Left cardiac atrium (tissue), 4 donors: Measurements from ENCODE around the gene ANGPTL2. TPM values are rescaled to one million over a fixed set of nuclear protein-coding genes. Genes with fewer than 3 reads are reported as not detected.
A peak's percentile ranks its signal among the peaks of the same experiment; 100 is the strongest.

Source experiments
- ATAC-seq, 2 donors: fragments of 200-7000 bp; cut with Tn5 transposase; one replicate each; pipeline ENCODE4 v1.9.1; 2020; ENCODE audit warnings: mild to moderate bottlenecking in 2 of 2, moderate library complexity in 2 of 2
- DNase-seq: peaks from one replicate; pipeline ENCODE4 v3.0.0-alpha.2; 2020
- intact Hi-C, 2 donors: fragments of 100-400 bp; cut with DNase I; formaldehyde crosslinking; loops; one replicate each; pipeline versions ENCODE4 v1.14.1 to v1.15.1; 2022 to 2023
- total RNA-seq, 2 donors: library from RNA; stranded (reverse); fragmentation: NEBNext Ultra II Directional; extraction: Animal tissue kit (Norgen Biotek cat#: 25700); gene quantifications; one replicate each; pipeline ENCODE4 v1.2.1, GENCODE V29; 2021
- donor health status: DM: no; HTN: yes; CAD: no.
- donor health status: DM: no; HTN: yes; CAD: no; lungs with severe emphysema.
- donor health status: DM: yes; HTN: yes; CAD: no.
- donor health status: Dilated cardiomyopathy.

The ANGPTL2 gene
- total RNA-seq, 2 donors from 2014 or later = 51.8 to 63.1 TPM

- DNase-seq (no peak), ATAC-seq (no peak)
- intact Hi-C loops = no loop called here
Measured at GRCh38 chr9:127066060-127066850, 56.2 kb downstream of the ANGPTL2 start.

DNA sequence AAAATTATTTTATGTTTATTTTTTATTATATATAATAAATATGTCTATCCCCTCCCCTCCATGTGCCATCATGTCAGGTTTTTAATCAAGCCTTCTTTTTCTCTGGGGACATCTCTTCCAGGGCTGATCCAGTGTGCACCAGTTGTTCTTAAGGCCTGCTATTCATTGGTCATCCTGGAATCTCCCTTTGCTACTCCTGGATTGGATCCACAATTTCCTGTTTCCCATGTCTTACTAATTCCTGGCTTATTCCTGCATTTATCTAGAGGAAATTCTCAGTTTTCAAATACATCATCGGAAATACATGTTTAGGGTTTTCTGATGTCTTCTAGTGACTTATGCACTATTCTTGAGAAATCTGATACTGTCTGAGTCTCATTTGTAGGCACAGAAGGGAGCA lies 56.8 kb downstream of the ANGPTL2 start:
- no peak for DNase-seq
- intact Hi-C loops = no loop called here
- peak in 1 of 2 donors; percentile 34 for ATAC-seq

GRCh38 chr9:127064335-127064734 lies 58.1 kb downstream of the ANGPTL2 start:
- DNase-seq = no peak
- intact Hi-C loops = no loop called here
- ATAC-seq = no peak

GRCh38 chr9:127061411-127061810 lies 61.0 kb downstream of the ANGPTL2 start:
- DNase-seq (no peak), ATAC-seq (no peak)
- intact Hi-C loops = no loop called here

DNA sequence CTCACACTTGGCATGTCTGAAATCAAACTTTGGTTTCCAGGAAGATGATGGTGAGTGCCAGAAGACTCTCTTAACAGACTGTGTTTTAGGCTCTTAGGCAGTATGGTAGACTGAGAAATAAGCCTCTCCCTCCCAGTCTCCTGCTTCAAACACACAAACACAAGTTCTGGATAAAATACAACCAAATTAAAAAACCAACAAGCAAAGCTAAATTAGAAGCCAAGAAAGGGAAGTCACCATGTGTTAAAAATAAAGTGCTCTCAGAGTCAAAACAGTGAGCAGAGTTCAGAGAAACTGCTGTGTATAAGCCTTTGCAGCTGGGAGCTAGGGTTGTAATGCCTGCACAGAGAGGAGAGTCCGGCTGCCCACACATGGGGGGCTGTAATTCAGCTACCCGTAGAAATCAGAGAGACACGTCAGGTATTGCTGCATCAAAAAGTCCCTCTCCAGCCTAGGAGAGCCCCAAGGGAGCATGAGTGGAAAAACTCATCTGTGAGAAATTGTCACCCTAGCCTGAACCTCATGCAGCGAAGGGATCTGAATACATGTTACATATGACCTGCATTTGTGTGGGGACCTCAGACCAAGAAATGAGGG lies 62.6 kb downstream of the ANGPTL2 start:
- no peak for DNase-seq
- ATAC-seq = peak; percentile 17 to 58
- intact Hi-C loops = no loop called here

DNA sequence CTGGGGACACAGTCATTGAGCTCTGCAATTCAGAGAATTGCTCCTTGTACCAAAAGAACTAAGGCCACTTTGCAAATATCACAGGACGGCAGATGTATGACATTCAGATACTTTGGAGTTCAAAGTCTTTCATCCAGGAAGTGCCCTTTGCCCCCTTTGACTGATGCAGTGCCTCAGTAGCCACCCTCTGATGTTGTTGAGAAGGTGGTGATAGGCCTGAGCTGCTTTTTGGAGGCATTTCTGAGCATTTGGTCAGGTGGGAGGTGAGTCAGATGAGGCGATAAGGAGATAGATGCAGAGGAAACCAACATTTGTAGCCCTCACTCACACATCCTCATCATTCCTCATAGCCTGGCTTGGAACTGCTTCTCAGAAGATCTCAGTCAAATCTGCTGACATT lies 63.4 kb downstream of the ANGPTL2 start:
- intact Hi-C loops = no loop called here
- ATAC-seq = no peak
- no peak for DNase-seq

DNA sequence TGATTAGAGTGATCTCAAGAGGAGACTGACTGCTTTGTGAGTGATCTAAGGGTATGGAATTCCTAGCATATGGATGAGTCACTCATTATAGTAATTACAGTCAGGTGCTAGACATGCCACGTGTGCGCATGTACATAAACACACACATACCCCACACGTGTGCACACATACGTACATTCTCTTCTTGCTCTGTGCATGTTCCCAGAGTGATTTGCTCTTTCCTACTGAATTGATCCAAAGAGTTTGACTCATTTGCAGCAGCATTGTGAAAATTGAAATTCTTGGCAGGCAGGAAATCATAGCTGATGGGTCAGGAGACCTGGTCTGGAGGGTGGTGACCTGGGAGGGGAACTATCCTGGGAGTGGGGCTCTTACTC lies 63.8 kb downstream of the ANGPTL2 start:
- DNase-seq (no peak), ATAC-seq (no peak)
- intact Hi-C loops = no loop called here

GRCh38 chr9:127058011-127058644 lies 64.3 kb downstream of the ANGPTL2 start:
- DNase-seq (no peak), ATAC-seq (peak; percentile 42 to 81)
- intact Hi-C loops = no loop called here

DNA sequence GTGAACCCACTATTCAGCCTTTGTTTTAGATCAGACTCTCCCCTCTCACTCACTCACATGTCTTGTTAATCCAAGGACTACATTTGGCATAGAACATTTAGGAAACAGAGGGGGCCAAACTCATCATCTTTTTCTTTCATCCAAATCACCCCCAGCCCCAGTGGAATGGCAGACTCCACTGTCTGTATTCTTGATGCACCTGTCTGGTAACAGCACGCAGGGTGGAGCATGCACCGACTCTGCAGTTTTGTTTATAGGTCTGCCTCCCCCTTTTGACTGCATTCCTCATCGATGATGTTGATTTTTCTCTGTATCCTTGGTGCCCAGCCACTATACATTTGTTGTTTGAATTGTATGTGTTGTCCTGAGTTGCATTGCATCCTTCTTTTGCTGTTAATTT lies 66.0 kb downstream of the ANGPTL2 start:
- DNase-seq (no peak), ATAC-seq (no peak)
- intact Hi-C loops = no loop called here

GRCh38 chr9:127055745-127056402 lies 66.6 kb downstream of the ANGPTL2 start:
- no peak for ATAC-seq
- no peak for DNase-seq
- intact Hi-C loops = no loop called here

DNA sequence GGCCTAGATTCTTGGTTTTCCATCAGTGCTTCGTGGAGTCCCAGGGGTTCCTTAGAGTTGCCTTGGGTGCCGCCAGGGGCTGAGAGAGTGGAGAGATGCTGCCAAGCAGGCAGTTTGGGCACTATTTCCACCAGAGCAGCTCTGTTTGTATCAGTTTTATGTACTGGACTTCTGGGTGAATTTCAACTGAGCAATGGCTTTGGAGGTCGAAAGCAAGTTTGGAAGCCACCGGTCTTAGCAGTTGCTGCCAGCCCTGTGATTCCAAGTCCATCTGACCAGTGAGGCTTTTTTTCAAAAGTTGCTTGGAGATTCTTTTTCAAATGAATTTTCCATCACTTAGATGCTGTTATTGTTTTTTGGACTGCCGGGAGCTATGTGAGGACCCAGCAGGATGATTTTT lies 68.5 kb downstream of the ANGPTL2 start:
- intact Hi-C loops = no loop called here
- DNase-seq (no peak), ATAC-seq (peak in 1 of 2 donors; percentile 35)

GRCh38 chr9:127053057-127053821 lies 69.2 kb downstream of the ANGPTL2 start:
- ATAC-seq (peak; percentile 13 to 17), DNase-seq (no peak)
- intact Hi-C loops = no loop called here

- intact Hi-C loops = no loop called here
- ATAC-seq (no peak), DNase-seq (no peak)
Measured at GRCh38 chr9:127051881-127052595, 70.4 kb downstream of the ANGPTL2 start.

GRCh38 chr9:127050591-127051001 lies 71.8 kb downstream of the ANGPTL2 start:
- intact Hi-C loops = no loop called here
- DNase-seq = no peak

GRCh38 chr9:127050152-127050551 lies 72.3 kb downstream of the ANGPTL2 start:
- ATAC-seq (no peak), DNase-seq (no peak)
- intact Hi-C loops = no loop called here

More at GRCh38 chr9:127050591-127051001, 71.8 kb downstream of the ANGPTL2 start:
- no peak for ATAC-seq

GRCh38 chr9:127049581-127049980 lies 72.9 kb downstream of the ANGPTL2 start:
- DNase-seq (no peak), ATAC-seq (no peak)
- intact Hi-C loops = no loop called here

GRCh38 chr9:127049044-127049443 lies 73.4 kb downstream of the ANGPTL2 start:
- intact Hi-C loops = no loop called here
- ATAC-seq (peak; percentile 67 to 80), DNase-seq (peak; percentile 55)

- intact Hi-C loops = no loop called here
- ATAC-seq (no peak), DNase-seq (no peak)
Measured at GRCh38 chr9:127047971-127048370, 74.5 kb downstream of the ANGPTL2 start.

DNA sequence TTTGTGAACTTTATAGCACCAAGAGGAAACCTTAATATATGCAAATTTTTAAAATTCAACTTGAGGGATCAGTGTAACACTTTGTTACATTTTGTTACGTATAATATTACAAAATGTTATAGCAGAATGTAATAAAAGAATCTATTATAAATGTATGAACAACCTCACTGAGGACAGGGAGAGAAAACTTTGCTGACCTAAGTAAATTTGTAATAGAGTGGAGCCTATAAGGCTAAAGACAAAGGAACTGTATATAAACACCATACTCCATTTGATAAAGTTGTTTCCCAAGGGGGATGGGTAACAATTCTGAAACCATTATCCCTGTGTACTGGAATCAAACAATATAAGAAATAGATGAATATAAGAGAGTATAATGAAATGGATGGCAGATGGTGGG lies 77.3 kb downstream of the ANGPTL2 start:
- intact Hi-C loops = no loop called here
- DNase-seq (no peak), ATAC-seq (no peak)
